ENCODE data around the gene LGALS7.
"Not testable (repeated sequence)": the region's sequence is repeated elsewhere in the genome, so short reads cannot be mapped to it uniquely, and the experiment has no call there.

- TF ChIP-seq CTCF (IDR thresholded peaks at IDR 0.05); POLR2A (IDR thresholded peaks at IDR 0.05); POLR2AphosphoS5 (IDR thresholded peaks at IDR 0.05; ENCODE audit: insufficient read depth in 1 of 2, low read depth in 1 of 2): not testable (repeated sequence)
Observed at GRCh38 chr19:38807374-38808098, 34.2 kb upstream of the LGALS7 start.

Data from vagina (tissue), 2 donors.